Measurements from ENCODE around the gene OR7E24. TPM values are rescaled to one million over a fixed set of nuclear protein-coding genes. Genes with fewer than 3 reads are reported as not detected.
"Not testable (repeated sequence)": the region's sequence is repeated elsewhere in the genome, so short reads cannot be mapped to it uniquely, and the experiment has no call there.

The OR7E24 gene
- total RNA-seq: not detected
- not detected for polyA plus RNA-seq

DNA sequence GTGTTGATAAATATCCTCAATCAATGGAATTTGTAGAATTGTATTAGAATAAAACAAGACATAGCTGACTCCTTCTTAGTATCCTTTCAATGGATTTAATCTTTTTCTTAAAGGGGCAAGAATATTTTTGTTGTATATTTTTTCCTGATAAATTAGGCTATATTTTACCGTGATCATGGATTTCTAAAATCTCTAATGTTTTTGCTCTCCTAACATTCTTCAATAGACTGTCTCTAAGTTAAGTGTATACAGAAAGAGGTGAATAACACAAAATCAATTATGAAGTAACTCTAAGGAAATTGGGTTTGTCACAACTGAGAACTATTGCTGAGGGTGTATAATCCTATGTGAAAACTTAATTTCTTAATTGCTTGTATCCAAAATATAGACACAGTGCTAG lies at the start of gene OR7E24:
Gene OR7E24, plus strand, starts transcription at position 301 of the 400 bp plus-strand sequence. CDS start 114 bp downstream, outside the sequence.
- 79 to 81% methylated on average over 1 of the region's 1 CpG for WGBS, 2 donors
- Histone ChIP-seq H3K4me1 (no peaks in the 10 kb centered on the region), H3K9me3 (no peaks in the 10 kb centered on the region), H3K27me3 (no peaks in the 10 kb centered on the region), H3K36me3 (no peaks in the 10 kb centered on the region), H3K4me3 (no peak within 1 kb of the TSS), H3K27ac (no peak within 1 kb of the TSS)
- no peak for DNase-seq
- intact Hi-C loops (cut with DNase I): no loop called here
- TF ChIP-seq EP300 (IDR thresholded peaks at IDR 0.05): no peak
- TF ChIP-seq, protein P1, sequence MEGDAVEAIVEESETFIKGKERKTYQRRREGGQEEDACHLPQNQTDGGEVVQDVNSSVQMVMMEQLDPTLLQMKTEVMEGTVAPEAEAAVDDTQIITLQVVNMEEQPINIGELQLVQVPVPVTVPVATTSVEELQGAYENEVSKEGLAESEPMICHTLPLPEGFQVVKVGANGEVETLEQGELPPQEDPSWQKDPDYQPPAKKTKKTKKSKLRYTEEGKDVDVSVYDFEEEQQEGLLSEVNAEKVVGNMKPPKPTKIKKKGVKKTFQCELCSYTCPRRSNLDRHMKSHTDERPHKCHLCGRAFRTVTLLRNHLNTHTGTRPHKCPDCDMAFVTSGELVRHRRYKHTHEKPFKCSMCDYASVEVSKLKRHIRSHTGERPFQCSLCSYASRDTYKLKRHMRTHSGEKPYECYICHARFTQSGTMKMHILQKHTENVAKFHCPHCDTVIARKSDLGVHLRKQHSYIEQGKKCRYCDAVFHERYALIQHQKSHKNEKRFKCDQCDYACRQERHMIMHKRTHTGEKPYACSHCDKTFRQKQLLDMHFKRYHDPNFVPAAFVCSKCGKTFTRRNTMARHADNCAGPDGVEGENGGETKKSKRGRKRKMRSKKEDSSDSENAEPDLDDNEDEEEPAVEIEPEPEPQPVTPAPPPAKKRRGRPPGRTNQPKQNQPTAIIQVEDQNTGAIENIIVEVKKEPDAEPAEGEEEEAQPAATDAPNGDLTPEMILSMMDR (IDR thresholded peaks at IDR 0.05): no peak
- TF ChIP-seq POLR2A (IDR thresholded peaks at IDR 0.05): no peak
- no peak for TF ChIP-seq POLR2AphosphoS5 (IDR thresholded peaks at IDR 0.05)

DNA sequence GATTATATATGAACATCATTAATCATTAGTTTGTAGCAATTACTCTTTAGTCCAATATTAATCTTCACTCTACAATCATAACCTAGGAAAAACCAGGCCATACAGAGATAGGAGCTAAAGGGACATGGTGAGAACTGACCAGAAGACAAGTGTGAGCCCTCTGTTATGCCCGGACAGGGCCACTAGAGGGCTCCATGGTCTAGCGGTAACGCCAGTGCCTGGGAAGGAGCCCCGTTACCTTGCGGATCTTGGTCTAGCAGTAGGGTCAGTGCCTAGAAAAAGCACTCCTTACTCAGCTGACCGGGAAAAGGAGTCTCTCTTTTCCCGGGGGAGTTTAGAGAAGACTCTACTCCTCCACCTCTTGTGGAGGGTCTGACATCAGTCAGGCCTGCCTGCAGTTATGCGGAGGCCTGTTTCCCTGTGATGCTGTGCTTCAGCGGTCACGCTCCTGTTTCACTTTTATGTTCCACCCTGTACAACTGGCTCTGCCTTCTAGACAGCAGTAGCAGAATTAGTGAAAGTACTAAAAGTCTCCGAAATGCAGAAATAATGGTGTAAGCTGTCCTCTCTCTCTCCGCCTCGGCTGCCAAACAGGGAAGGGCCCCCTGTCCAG lies 45.1 kb upstream of the OR7E24 start:
- intact Hi-C loops (cut with DNase I): loop anchor here (2.0 kb wide), 2 partner anchors 71 to 591 kb away; no protein-coding TSS in a partner anchor
- DNase-seq: peak; percentile 81
- no peaks in the 10 kb centered on the region for H3K9me3 ChIP-seq
- peaks cover 0 to 6% (median 2%) of the 10 kb centered on the region in 4 donors for H3K4me1 ChIP-seq
- WGBS, 2 donors: 34 to 36% methylated on average over 13 of the region's 13 CpGs
- H3K27ac ChIP-seq: no peak overlapping the region
- no peaks in the 10 kb centered on the region for H3K27me3 ChIP-seq
- H3K4me3 ChIP-seq: peak overlapping the region in 3 of 4 donors; percentile 28 to 42 (median 28)
- H3K36me3 ChIP-seq: no peaks in the 10 kb centered on the region
- TF ChIP-seq, protein P1 (IDR thresholded peaks at IDR 0.05): peak; percentile 7 to 91 (median 78)
- no peak for TF ChIP-seq POLR2A (IDR thresholded peaks at IDR 0.05)

DNA sequence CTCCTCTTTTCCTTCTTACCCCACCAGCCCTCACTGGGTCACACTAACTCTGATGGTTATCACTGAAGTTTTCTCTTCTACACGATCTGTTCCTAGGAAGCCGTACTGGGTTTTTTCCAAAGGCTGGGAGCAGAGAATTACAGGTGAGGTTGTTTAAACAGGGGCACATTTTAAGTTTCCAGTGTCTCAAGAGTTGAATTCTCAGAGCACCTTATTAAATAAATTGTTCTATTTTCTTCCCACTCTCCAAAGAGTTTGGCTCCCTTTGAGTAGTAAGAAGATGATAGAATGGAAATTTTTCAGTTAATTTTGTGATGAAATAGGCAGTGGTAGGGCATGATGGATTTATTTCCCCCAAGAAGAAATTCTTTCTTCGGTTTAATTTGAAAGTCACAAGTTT lies 31.2 kb upstream of the OR7E24 start, which contains the start of gene OR7D4:
Gene OR7D4, minus strand, starts transcription at position 101 of the 400 bp plus-strand sequence. CDS start 4,752 bp downstream, outside the sequence.
- Histone ChIP-seq H3K9me3 (peaks cover 0 to 2% (median 1%) of the 10 kb centered on the region in 4 donors), H3K4me1 (no peaks in the 10 kb centered on the region), H3K27me3 (no peaks in the 10 kb centered on the region), H3K4me3 (no peak within 1 kb of the TSS), H3K27ac (no peak within 1 kb of the TSS), H3K36me3 (no peaks in the 10 kb centered on the region)
- WGBS, 2 donors: 73 to 76% methylated on average over 3 of the region's 3 CpGs
- TF ChIP-seq, protein P1 (IDR thresholded peaks at IDR 0.05): no peak
- TF ChIP-seq POLR2A (IDR thresholded peaks at IDR 0.05) (no peak), POLR2AphosphoS5 (IDR thresholded peaks at IDR 0.05) (no peak), EP300 (IDR thresholded peaks at IDR 0.05) (no peak)
- DNase-seq: no peak
- intact Hi-C loops (cut with DNase I): no loop called here

DNA sequence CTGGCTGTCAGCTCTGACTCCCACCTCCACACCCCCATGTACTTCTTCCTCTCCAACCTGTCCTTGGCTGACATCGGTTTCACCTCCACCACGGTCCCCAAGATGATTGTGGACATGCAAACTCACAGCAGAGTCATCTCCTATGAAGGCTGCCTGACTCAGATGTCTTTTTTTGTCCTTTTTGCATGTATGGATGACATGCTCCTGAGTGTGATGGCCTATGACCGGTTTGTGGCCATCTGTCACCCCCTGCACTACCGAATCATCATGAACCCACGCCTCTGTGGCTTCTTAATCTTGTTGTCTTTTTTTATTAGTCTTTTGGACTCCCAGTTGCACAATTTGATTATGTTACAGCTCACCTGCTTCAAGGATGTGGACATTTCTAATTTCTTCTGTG lies 506 bp downstream of the OR7E24 start:
- no peaks in the 10 kb centered on the region for H3K4me1 ChIP-seq
- no peak overlapping the region for H3K27ac ChIP-seq
- DNase-seq: no peak
- WGBS, 2 donors: 82 to 84% methylated on average over 5 of the region's 5 CpGs
- no peak overlapping the region for H3K4me3 ChIP-seq
- peaks cover 0 to 3% (median 0%) of the 10 kb centered on the region in 4 donors for H3K9me3 ChIP-seq
- no peaks in the 10 kb centered on the region for H3K36me3 ChIP-seq
- no peaks in the 10 kb centered on the region for H3K27me3 ChIP-seq
- TF ChIP-seq, protein P1 (IDR thresholded peaks at IDR 0.05): no peak
- no peak for TF ChIP-seq POLR2A (IDR thresholded peaks at IDR 0.05)
- no peak for TF ChIP-seq POLR2AphosphoS5 (IDR thresholded peaks at IDR 0.05)
- TF ChIP-seq EP300 (IDR thresholded peaks at IDR 0.05): no peak
- intact Hi-C loops (cut with DNase I): no loop called here

DNA sequence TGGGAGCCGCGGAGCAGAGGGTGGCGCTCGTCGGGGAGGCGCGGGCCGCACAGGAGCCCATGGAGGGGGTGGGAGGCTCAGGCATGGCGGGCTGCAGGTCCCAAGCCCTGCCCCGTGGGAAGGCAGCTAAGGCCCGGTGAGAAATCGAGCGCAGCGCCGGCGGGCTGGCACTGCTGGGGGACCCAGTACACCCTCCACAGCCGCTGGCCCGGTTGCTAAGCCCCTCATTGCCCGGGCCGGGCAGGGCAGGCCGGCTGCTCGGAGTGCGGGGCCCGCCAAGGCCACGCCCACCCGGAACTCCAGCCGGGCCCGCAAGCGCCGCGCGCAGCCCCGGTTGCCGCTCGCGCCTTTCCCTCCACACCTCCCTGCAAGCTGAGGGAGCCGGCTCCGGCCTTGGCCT lies 32.8 kb downstream of the OR7E24 start:
- H3K27me3 ChIP-seq; intact Hi-C loops (cut with DNase I); H3K27ac ChIP-seq; H3K4me1 ChIP-seq; H3K36me3 ChIP-seq; DNase-seq: not testable (repeated sequence)
- 20 to 45% methylated on average over 38 of the region's 38 CpGs for WGBS, 2 donors
- Histone ChIP-seq H3K9me3 (peaks cover 0 to 22% (median 6%) of the 10 kb centered on the region in 4 donors), H3K4me3 (peak overlapping the region in 1 of 4 donors; percentile 39)
